ENCODE measurements around the gene MAPK8. TPM values are rescaled to one million over a fixed set of nuclear protein-coding genes. Genes with fewer than 3 reads are reported as not detected.

Gene MAPK8
- total RNA-seq, 1 experiment from 2014 or later: 67.5 TPM

DNA sequence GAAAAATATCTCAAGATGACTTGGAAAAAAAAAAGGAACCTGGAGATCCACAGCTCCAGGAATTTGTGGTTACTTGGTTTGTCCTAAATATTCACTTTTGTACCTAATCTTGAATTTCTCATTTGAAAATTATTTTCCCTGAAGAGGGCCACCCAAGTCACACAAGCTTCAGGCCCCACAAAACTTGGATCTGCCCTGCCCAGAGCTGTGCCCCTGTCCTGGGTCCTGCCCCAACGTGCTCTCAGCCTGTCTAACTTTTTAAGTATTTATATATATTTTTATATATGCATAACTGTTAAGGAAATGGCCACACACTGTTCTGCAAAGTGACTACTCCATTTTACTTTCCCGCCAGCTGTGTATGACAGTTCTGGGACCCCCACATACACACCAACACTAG lies 174.9 kb downstream of the MAPK8 start:
- no peaks in the 10 kb centered on the region for H3K9me2 ChIP-seq (ENCODE audit: insufficient read depth)
- BruUV-seq (replicated peaks): no TSS peak
- CTCF ChIA-PET: no interaction called here
- H3K36me3 ChIP-seq (ENCODE audit: low read depth): no peaks in the 10 kb centered on the region
- no peaks in the 10 kb centered on the region for H4K20me1 ChIP-seq (ENCODE audit: insufficient read depth)
- intact Hi-C loops (cut with micrococcal nuclease; ENCODE audit: unreplicated experiment): no loop called here
- H3F3A ChIP-seq (ENCODE audit: insufficient read depth, low read depth): no peaks in the 10 kb centered on the region
- H3K4me2 ChIP-seq: no peak overlapping the region
- no peak overlapping the region for H2AFZ ChIP-seq
- no peaks in the 10 kb centered on the region for H3K4me1 ChIP-seq (replicated peaks; ENCODE audit: insufficient read depth)
- H3K4me3 ChIP-seq: no peak overlapping the region
- DNase-seq: no peak
- TF ChIP-seq, protein P1, sequence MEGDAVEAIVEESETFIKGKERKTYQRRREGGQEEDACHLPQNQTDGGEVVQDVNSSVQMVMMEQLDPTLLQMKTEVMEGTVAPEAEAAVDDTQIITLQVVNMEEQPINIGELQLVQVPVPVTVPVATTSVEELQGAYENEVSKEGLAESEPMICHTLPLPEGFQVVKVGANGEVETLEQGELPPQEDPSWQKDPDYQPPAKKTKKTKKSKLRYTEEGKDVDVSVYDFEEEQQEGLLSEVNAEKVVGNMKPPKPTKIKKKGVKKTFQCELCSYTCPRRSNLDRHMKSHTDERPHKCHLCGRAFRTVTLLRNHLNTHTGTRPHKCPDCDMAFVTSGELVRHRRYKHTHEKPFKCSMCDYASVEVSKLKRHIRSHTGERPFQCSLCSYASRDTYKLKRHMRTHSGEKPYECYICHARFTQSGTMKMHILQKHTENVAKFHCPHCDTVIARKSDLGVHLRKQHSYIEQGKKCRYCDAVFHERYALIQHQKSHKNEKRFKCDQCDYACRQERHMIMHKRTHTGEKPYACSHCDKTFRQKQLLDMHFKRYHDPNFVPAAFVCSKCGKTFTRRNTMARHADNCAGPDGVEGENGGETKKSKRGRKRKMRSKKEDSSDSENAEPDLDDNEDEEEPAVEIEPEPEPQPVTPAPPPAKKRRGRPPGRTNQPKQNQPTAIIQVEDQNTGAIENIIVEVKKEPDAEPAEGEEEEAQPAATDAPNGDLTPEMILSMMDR (conservative IDR thresholded peaks at IDR 0.05): no peak
- TF ChIP-seq EZH2 (IDR thresholded peaks at IDR 0.05; ENCODE audit: low read depth): no peak
- no peak overlapping the region for H3K27ac ChIP-seq
- H3K79me2 ChIP-seq (ENCODE audit: low read depth): no peaks in the 10 kb centered on the region
- POLR2A ChIA-PET (ENCODE audit: unreplicated experiment): no interaction called here
- no peaks in the 10 kb centered on the region for H3K27me3 ChIP-seq (ENCODE audit: insufficient read depth, low read depth)
- H3K9me3 ChIP-seq (ENCODE audit: insufficient read depth, low read depth): no peaks in the 10 kb centered on the region

DNA sequence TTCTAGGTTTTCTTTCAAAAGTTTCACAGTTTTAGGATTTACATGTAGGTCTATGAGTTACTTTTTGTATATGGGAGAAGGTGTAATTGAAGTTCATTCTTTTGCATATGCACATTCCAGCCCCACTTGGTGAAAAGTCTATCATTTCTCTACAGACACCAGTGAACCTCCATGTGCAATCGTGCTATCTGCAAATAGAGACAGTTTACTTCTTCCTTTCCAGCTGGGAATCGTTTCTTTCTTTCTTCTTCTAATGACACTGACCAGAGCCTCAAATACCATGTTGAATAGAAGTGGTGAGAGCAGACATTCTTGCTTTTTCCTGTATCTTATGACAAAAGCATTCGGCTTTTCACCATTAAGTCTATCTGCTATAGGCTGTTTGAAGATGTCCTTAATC lies 175.7 kb downstream of the MAPK8 start:
- no peaks in the 10 kb centered on the region for H3K4me1 ChIP-seq (replicated peaks; ENCODE audit: insufficient read depth)
- H3K27me3 ChIP-seq (ENCODE audit: insufficient read depth, low read depth): no peaks in the 10 kb centered on the region
- H4K20me1 ChIP-seq (ENCODE audit: insufficient read depth): no peaks in the 10 kb centered on the region
- POLR2A ChIA-PET (ENCODE audit: unreplicated experiment): no interaction called here
- no peaks in the 10 kb centered on the region for H3F3A ChIP-seq (ENCODE audit: insufficient read depth, low read depth)
- no peak overlapping the region for H2AFZ ChIP-seq
- H3K4me3 ChIP-seq: no peak overlapping the region
- H3K79me2 ChIP-seq (ENCODE audit: low read depth): no peaks in the 10 kb centered on the region
- no peaks in the 10 kb centered on the region for H3K9me2 ChIP-seq (ENCODE audit: insufficient read depth)
- intact Hi-C loops (cut with micrococcal nuclease; ENCODE audit: unreplicated experiment): no loop called here
- H3K27ac ChIP-seq: no peak overlapping the region
- no peaks in the 10 kb centered on the region for H3K36me3 ChIP-seq (ENCODE audit: low read depth)
- DNase-seq: no peak
- TF ChIP-seq, protein P1 (conservative IDR thresholded peaks at IDR 0.05): no peak
- TF ChIP-seq EZH2 (IDR thresholded peaks at IDR 0.05; ENCODE audit: low read depth): no peak
- no peak overlapping the region for H3K4me2 ChIP-seq
- BruUV-seq (replicated peaks): no TSS peak
- H3K9me3 ChIP-seq (ENCODE audit: insufficient read depth, low read depth): no peaks in the 10 kb centered on the region
- CTCF ChIA-PET: no interaction called here

DNA sequence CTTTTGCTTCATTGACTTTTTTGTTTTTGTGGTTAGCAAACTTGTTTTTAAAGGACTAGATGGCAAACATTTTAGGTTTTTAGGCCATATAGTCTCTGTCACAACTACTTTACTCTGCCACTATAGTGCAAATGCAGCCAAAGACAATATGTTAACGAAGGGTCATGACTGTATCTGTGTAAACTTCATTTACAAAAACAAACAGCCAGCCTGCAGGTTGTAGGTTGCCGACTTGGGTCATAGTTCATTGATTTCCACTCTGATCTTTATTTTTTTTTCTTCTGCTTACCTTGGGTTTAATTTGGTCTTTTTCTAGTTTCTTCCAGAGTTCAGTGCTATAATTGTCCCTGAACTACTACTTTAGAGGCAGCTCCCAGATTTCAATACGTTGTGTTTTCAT lies 178.4 kb downstream of the MAPK8 start:
- DNase-seq: no peak
- Histone ChIP-seq H3K4me3 (no peak overlapping the region), H3K9me3 (ENCODE audit: insufficient read depth, low read depth) (no peaks in the 10 kb centered on the region), H4K20me1 (ENCODE audit: insufficient read depth) (no peaks in the 10 kb centered on the region), H3K36me3 (ENCODE audit: low read depth) (no peaks in the 10 kb centered on the region), H3K27me3 (ENCODE audit: insufficient read depth, low read depth) (no peaks in the 10 kb centered on the region), H2AFZ (no peak overlapping the region), H3K4me1 (replicated peaks; ENCODE audit: insufficient read depth) (no peaks in the 10 kb centered on the region), H3K79me2 (ENCODE audit: low read depth) (no peaks in the 10 kb centered on the region), H3K4me2 (no peak overlapping the region), H3K27ac (no peak overlapping the region), H3K9me2 (ENCODE audit: insufficient read depth) (no peaks in the 10 kb centered on the region), H3F3A (ENCODE audit: insufficient read depth, low read depth) (no peaks in the 10 kb centered on the region)
- POLR2A ChIA-PET (ENCODE audit: unreplicated experiment): no interaction called here
- CTCF ChIA-PET: no interaction called here
- intact Hi-C loops (cut with micrococcal nuclease; ENCODE audit: unreplicated experiment): no loop called here
- no TSS peak for BruUV-seq (replicated peaks)
- no peak for TF ChIP-seq EZH2 (IDR thresholded peaks at IDR 0.05; ENCODE audit: low read depth)
- TF ChIP-seq, protein P1 (conservative IDR thresholded peaks at IDR 0.05): no peak

Data from PC-9 (cell line).